NCI-H1417 treated with DMSO at 0.1 percent for 48 hours (cell line): Measurements from ENCODE around the gene SNED1.

Experiments used
- DNase-seq: peaks from one replicate; lab custom pipeline; 2025; lab: John Stamatoyannopoulos, UW

SNED1 gene

DNA sequence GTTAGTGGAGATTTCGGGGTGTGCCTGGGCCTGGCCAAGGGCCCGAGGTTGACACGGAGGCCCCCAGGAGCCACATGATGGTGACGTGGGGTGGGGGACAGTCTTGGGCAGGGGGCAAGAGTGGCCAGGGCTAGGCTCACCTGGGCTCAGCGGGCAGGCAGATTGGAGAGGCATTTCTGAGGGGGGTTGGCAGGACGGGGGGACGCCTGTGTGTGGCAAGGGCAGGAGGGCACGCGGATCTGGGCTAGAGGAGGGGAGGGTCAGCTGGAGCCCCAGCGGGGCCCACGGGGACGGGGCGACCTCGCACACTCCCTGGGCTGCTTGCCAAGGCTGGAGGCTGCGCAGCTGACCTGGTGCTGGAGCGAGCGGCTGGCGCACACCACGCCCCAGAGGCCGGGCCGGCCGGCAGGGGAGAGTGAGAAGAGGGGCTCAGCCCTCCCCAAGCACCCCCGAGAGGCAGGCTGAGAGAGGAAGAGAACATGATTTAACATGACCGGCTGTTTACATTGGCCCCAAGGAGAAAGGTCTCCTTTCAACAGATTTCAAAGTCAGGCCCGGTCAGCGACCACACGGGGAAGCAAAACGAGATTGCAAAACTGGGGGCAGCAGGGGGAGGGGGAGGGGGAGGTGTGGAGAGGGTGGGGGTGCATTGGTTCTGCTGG is 38.0 kb upstream of the SNED1 start:
- DNase-seq = no peak

DNA sequence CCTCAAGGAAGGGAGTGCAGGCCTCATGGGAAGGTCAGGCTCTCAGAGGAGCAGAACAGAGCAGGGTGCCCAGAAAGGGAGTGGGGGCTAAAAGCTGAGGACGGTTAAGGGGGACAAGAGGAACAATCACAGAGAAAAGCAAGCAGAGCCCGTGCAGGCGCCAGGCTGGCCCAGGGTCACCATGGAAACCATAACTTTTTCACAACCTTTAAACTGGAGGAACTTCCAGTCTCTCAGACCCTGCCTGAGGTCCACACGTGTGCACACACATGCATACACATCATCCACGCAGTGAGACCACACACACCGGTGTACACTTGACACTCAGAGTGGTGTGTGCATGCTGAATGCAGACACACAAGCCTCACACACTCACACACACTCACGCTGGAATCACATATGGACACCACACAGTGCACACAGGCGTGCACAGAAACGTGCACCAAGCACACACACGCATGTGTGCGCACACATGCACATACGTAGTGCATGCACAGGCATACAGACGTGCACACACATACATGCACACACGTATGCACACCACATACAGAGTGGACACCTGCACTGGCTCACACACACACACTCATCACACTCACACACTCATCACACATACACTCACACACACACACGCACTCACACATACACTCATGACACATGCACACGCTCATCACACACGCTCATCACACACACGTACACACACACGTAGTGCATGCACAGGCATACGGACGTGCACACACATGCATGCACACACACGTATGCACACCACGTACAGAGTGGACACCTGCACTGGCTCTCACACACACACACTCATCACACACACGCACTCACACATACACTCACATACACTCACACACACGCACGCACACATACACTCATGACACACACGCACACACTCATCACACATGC is 37.2 kb upstream of the SNED1 start:
- no peak for DNase-seq

DNA sequence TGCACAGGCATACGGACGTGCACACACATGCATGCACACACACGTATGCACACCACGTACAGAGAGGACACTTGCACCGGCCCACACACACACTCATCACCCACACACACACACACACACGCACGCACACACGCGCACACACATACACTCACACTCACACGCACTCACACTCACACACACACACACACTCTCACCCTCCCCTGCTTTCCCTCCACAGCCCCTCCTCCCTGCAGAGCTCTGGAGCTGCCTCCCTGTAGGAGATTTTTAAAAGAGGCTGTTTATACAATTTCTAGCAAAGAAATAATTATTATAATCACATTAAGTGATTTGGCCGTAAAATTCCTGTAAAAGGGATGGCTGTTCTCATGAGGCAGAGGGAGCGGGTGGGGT is 36.5 kb upstream of the SNED1 start:
- DNase-seq = no peak

DNA sequence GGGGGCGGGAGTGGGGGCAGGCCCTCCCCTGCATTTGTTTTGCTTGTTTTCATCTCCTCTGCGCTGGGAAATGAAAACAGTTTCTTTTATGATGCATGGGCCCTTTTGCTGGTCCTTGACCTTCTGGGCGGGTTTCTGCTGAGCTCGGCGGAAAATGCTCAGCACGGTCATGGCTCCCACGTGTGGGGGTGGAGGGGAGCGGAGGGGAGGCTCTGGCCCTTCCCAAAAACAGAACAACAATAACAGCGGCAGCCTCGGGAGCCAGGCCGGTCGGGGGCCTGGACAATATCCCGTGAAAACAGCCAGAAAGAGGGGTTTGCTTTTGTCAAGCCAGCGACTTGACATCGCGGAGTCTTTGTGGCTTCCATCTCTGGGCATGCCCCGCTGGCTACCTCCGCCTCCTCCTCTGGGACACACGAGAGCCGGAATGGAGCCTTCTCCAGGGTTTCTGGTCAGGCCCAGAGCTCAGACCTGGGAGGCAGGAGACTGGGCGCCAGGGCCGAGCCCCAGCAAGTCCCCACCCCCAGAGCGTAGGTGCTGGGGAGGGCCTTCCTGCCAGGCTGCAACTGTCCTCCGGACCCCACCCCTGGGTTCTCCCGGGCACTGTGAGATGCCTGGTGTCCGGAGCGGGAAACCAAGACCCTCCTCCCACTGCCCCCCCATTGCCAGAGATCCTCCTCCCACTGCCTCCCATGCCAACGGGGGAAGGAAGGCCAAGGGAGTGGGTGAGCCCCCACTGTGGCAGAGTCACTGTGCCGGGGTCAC is 35.9 kb upstream of the SNED1 start:
- no peak for DNase-seq

DNA sequence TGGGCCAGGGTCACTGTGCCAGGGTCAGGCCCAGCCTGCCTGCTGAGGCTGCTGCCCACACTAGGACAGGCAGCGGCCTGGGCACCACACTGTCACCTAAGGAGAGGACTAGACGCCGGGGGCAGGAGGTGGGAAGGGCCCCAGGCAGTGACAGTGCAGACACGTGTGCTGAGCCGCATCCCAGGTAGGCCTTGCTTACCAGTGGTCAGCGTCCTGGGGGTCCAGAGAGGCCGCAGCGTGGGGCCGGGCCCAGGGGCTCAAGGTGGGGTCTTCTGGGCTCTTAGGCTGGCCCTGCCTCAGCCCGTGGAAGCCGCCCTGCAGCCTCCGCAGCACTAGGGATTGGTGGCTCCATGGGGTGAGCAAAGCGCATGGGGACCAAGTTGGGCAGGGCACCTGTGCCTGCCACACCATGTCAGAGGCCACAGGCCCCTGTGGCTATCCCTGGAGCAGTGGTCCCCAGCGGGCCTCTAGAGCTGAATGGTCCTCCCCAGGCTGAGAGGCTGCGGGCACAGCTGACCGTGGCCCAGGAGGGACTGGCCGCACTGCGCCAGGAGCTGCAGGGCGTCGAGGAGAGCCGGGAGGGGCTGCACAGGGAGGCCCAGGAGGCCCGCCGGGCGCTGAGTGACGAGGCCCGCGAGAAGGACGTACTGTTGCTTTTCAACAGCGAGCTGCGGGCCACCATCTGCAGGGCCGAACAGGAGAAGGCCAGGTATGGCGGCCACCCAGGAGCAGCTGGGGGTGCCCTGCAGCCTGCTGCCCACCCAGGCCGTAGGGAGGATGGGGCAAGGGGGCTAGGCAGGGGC is 35.2 kb upstream of the SNED1 start:
- no peak for DNase-seq

DNA sequence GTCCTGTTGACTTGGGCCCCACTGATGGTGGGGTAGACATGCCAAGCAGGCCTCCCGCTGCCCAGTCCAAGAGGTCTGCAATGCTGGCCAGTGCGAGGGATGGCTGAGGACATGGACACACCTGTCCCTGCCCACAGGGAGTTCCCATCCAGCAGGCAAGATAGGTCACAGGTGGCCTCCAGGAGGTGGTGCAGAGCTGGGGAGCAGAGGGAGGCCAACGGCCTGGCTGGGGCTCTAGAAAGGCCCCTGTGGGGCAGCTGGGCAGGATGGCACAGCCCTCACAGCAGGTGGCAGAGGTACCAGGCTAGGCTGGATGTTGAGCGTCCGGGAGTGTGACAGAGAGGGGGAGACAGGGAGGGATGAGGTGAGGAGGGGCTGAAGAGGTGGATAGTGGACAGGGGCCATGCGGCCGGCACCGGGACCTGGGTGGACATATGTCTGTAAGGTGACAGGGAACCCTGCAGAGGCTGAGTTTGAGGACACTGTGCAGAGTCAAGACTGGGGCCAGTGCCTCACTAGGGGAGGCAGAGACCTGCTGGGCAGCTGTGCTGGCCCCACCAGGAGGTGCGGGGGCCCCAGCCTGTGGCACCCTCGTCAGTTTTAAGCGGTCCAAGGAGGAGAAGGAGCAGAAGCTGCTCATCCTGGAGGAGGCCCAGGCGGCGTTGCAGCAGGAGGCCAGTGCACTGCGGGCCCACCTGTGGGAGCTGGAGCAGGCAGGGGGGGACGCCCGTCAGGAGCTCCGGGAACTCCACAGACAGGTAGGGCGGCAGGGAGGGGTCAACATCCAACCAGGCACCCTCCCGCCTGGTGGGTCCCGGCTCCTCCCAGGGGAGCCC is 34.3 kb upstream of the SNED1 start:
- DNase-seq = no peak

DNA sequence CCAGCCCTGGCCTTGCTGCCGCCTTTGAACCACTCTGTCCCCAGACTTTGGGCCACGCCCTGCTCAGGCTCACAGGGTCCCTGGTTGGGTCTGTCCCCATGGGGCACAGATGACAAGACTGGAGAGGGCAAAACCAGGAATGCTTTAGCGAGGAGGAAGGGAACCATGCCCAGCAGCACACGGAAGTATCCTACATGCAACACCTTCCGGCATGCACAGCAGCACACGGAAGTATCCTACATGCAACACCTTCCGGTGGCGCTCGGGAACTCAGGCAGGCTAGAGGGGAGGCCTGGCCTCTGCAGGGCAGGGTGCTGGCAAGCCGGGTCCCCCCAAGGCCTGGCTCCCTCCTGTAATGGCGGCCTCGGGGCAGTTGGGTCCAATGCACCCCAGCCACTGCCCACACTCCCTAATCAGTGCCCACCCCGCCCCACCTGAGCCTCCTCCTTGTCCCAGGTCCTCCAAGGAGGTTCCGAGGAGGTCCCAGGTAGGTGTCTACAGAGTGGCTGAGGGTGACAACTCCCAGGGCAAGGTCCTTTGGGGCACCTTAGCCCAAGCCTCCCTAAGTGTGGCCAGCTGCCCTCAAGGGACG is 33.6 kb upstream of the SNED1 start:
- no peak for DNase-seq

DNA sequence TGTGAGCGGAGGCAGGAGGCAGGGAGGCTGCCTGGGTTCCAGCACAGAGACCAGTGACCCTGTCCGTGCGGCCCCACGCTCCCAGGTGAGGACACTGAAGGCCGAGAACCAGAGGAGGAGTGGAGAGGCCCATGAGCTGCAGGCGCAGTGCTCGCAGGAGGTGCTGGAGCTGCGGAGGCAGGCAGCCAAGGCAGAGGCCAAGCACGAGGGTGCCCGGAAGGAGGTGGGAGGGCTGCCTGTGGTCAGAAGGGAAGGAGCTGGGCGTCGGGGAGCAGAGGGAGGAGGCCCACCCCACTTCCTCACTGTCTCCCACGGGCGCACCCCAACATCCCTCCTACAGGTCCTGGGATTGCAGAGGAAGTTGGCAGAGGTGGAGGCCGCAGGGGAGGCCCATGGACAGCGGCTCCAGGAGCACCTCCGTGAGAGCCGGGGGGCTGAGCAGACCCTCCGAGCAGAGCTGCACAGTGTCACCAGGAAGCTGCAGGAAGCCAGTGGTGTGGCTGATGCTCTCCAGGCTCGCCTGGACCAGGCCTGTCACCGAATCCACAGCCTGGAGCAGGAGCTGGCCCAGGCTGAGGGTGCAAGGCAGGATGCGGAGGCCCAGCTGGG is 33.0 kb upstream of the SNED1 start:
- no peak for DNase-seq

DNA sequence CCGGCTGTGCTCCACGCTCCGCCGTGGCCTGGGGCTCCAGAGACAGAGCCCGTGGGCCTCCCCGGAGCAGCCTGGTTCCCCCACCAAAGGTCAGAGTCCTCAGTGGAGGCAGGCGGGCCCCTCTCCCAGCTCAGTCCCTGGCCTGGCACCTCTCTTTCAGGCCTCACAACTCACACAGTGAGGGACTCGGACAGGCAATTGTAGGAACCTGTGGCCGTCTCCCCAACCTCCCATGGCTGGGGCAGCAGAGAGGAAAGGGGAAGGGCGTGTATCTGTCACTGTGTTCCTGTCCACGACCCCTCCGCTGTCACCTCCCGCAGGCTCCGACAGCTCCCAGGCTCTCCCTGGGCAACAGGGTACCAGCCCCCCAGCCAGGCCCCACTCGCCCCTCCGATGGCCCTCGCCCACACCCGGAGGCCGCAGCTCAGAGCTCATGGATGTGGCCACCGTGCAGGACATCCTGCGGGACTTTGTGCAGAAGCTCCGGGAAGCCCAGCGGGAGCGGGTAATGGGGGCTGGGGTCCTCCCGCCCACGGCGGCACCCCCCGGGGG is 32.4 kb upstream of the SNED1 start:
- DNase-seq = no peak

DNA sequence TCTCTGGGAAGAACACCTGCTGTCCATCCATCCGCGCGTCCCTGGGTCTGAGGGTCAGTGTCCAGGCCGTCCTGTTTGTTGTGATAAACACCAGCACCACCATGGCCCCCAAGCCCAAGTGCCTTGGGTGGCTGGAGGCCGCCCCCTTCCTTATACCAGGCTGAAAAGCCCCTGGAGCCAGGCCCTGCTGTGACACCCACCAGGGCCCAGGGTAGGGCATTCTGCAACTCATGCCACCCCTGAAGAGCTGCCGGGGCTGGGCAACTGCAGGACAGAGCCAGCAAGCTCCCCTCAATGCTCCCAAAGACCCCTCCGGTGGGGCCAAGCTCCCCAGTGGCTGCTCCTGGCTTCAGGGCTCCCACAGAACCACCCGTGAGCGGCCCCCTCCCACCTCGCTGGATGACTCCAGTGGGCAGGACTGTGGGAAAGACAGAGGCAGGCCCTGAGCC is 31.9 kb upstream of the SNED1 start:
- DNase-seq = no peak

DNA sequence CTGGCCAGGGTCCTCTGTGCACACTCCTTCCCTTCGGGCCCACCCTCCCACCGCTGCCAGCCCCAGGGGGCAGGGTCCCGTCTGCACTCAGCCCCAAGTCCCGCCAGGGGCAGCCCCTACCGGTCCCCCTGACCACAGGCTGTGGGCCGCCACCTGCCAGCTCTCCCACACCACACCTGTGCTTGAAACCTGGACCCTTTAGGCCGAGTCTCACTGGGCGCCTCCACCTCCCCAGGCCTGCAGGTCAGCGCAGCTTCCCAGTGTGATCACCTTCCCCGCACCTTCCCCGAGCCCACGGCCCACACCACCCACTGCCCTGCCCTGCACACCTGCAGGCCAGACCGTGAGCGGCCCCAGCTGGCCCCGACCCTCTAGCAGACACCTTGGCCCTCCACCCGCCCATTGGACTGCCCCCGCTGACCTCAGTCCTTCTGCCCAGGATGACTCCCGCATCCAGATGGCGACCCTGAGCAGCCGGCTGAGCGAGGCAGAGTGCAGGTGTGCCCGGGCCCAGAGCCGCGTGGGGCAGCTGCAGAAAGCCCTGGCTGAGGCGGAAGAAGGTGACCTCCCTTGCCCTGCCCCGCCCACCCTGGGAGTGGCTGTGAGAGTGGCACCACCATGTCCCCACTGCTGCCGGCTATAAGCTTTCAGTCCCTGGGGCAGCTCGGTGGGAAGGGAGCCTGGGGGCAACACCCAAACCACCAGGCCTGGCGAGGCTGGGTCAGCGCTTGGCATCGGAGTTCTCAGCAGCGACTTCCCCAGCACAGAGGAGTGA is 31.3 kb upstream of the SNED1 start:
- no peak for DNase-seq

DNA sequence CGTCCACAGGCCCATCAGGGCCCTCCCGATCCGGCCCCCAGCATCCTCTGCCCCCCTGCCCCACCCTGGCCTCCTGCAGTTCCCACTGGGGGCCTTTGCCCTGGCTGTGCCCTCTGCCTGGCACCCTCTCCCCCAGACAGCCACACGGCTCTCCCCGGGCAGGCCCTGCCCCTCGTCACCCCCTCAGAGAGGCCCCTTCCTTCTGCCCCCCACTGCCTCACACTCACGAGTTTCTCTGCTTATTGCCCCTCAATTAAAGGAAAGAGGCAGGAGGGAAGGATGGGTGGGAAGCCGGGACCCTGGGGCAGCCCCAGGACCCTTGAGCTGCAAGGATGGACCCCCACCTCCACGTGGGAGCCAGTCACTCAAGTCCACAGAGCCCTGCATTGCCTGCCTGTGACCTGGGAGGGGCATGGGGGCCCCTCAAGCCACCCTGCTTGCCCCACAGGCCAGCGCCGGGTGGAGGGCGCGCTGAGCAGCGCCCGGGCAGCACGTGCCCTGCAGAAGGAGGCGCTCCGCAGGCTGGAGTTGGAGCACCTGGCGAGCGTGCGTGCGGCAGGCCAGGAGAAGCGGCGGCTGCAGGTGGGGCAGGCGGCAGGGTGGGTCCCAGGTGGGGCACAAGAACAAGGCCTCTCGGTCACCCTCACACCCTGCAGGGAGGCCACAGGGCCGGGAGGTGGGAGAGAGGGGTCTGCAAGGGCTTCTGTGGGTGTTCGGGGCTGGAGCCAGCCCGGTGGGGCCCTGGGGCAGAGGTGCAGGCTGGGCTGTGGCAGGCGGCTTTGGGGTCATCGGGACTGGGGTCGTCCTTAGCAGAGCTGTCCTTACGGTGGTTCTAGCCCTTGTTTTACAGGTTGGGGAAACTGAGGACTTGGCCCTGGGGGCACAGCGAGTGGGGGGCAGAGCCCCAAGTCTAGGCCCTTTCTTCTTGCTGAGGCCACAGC is 30.5 kb upstream of the SNED1 start:
- no peak for DNase-seq

DNA sequence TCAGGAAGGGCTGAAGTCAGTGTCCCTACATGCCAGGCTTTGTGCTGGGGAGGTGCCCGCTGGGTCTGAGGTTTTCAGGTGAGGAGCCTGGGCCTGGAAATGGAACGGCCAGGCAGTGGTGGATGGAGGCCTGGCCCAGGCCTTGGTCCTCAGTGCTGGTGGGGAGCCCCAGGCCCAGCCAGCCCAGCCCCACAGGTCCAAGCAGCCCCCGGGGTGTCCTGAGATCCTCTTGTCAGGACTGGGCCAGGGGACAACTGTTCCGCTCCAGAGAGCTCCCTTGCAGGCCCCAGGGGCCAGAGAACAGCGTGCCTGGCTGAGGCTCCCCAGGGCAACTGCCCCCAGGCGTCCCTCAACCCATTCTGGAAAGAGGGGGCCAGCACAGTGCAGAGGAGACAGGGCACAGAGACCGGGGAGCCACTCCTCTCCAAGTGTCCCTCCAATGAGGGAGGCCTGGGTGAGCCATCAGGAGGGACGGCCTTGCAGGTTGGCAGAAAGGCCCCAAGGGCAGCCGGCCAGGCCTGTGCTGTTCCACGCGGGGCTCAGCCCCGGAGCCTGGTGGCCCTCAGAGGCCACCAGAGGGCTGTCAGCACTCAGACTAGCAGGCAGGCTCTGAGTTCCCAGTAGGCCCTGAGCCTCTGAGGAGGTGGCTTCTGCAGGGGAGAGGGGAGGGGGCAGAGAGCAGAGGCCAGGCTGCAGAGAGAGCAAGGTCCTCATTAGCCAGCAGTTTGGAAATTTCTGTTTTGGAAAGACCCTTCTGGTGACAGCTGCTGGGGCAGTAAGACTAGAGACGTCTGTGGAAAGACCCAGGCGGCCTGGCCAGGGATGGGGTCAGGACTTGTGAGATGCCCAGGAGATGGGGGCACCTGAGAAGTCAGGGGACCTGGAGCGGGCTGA is 29.4 kb upstream of the SNED1 start:
- DNase-seq = no peak

DNA sequence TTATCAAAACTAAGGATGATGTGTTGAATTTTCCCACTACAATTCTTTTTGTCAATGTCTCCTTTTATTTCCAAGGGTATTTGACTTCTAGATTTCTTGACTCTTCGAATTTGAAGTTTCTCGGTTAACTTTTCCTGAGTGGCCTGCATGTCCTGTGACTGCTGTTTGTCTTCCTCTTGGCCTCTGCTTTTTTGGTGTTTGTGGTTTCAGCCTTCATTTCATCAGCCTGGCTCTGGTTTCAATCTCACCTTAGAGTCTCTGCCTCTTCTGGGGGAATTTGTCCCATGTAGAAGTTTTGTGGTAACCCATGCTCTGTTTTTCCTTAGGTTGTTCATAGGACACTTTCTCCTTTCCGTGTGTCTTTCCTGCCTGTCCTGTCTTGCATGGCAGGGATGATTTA is 28.3 kb upstream of the SNED1 start:
- no peak for DNase-seq

DNA sequence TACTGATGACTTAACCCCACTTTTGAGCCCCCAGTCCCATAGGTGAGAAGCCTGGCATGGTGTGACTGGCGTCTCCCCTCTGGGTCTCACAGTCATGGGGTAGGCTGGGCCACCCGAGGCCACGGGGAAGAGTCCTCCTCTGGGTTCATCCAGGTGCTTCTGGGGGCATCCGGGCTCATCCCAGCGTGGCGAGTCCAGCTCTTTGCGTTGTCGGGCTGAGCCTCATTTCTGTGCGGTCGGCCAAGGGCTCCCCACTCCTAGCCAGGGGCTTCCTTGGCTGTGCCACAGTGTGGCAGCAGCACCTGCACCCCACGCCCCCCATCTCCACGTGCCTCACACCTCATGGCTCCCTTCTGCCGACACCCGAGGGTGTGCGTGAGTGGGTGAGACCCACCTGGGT is 27.6 kb upstream of the SNED1 start:
- no peak for DNase-seq

DNA sequence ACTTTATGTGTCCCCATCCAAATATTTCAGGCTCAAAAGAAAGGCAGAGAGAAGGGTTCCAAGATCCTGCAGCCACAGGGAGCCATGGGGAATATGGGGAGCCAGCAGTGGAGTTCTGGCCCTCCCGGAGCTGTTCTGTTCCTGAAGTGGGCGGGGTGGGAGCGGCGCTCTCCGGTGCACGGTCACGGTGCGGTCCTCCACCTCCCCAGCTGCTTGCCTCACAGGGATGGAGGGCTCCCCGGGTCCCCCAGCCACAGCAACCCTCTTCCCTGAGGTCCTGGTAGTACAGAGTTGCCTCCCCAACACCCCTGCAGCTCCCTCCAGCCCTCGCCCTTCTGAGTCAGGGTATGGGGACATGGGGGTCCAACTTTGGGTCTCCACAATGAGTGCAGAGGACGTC is 26.2 kb upstream of the SNED1 start:
- no peak for DNase-seq
